ENCODE results near the gene SLC39A11. TPM values are rescaled to one million over a fixed set of nuclear protein-coding genes. Genes with fewer than 3 reads are reported as not detected.
"Not testable (repeated sequence)": the region's sequence is repeated elsewhere in the genome, so short reads cannot be mapped to it uniquely, and the experiment has no call there.

The SLC39A11 gene
- total RNA-seq, 1 donor from 2014 or later = 22.0 TPM

DNA sequence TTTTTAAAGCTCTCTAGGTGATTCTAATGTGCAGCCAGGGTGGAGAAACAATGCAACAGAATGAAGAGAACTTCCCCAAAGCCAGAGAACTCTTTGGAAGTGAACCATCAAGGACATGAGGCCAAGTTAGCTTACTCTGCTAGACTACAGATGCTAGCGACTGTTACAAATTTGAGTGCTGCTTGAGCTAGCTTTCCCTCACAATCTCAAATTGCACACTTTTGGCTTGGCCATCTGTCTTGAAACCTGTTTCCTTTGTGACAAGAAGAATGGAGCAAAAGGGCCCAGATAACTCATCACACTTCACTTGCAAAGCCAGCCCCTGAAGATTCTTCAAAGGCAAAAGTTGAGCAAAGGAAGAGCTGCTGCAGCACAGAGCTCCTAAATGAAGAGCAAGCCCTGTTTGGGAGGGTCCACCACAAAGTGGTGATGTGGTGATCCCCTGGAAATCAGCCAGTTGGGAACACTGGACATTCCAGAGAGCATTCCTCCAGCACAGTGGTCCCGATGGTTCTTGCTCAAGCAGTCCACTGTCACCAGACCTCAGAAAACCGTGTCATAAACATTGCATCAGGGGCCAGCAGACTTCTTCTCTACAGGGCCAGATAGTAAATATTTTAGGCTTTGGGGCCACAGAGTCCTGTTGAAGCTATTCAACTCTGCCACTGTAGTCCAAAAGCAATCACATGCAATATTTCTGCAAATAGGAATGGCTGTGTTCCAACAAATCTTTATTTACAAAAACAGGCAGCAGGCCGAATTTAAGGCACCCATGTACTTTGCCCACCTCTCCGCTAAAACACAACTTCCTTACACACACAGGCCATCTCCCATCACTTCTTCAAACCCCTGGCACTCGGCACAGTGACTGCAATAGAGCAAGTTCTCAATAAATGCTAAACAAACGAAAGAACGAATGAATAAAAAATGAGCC, 21.2 kb downstream of the SLC39A11 start:
- no peak for DNase-seq

DNA sequence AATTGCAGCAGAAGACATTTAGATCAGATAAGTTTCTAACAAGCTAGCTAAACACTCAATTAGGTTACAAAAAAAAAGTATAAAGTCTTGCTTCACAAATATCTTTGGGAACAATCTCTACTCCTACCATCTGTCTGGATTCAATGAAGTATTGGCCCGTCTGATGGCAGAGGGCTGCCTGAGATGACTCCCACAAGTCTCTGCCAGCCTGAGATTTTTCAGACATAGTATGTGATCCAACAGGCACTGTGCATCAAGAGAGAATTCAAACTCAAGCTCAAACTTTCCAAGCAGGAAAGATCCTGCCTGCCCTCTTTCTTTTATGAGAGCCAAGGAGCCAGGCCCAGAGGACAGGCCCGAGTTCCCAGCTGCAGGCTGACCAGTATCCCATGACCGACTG, 22.6 kb downstream of the SLC39A11 start:
- DNase-seq = no peak

DNA sequence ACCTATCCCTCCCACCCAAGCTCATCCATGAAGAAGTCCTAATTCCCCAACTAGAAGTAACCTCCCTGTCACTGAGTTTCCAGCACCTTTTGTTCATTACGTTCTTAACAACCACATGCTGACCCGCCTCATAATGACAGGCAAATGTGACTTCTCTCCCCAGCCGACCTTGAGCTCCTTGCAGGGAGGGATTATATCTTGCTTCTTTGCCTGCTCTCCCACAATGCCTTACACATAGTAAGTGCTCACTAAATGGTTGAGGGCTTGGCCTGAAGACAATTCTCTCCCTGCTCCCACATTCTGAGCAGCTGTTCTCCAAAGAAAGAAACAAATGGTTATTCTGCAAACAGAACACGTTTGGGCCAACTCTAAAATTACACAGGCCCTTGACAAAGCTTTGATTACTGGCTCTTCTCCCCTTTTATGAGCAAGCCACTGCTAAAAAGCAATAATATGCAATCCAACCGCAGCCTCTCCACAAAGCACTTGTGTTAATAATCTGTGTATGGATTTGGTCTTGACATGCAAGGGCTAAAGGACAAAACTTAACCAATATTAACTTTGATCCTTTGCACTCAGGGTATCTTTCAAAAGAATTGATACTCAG, 23.2 kb downstream of the SLC39A11 start:
- DNase-seq = no peak

GRCh38 chr17:73068322-73069153, 23.9 kb downstream of the SLC39A11 start:
- DNase-seq = peak; percentile 6

DNA sequence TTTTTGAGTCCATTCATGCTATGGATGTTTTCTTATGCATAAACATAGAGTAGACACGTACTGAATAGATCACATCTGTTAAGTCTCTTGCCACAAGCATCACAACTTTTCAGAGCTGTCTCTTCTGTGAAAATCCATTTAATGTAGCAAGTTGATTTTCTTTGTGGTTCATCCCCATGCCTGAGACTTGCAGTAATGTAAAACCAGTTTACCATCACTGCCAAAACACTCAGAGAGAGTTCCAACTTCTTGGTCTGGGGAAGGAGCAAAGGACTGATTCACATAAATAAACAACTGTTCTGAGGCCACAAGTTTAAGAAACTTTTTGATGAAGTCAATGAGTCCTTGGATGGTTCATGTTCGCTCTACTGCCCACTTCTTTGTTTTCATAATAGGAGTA, 24.8 kb downstream of the SLC39A11 start:
- not testable (repeated sequence) for DNase-seq

DNA sequence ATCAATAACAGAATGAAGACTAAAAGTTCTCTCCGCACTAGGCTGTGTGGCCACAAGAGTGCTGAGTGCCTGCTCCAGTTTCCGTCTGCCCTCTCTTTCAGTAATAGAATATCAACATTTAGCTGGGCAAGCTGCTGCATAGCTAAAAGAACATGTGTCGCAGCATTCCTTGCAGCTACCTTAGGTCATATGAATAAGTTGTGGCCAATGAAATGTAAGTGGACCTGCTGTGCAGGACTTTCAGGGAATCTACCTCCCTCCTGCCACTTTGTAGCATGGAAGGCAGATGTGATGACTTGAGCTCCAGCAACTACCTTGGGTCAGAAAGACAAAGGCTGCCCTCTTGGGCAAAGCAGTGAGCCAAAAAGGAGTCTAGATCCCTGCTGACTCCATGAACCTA, 25.4 kb downstream of the SLC39A11 start:
- DNase-seq = no peak

DNA sequence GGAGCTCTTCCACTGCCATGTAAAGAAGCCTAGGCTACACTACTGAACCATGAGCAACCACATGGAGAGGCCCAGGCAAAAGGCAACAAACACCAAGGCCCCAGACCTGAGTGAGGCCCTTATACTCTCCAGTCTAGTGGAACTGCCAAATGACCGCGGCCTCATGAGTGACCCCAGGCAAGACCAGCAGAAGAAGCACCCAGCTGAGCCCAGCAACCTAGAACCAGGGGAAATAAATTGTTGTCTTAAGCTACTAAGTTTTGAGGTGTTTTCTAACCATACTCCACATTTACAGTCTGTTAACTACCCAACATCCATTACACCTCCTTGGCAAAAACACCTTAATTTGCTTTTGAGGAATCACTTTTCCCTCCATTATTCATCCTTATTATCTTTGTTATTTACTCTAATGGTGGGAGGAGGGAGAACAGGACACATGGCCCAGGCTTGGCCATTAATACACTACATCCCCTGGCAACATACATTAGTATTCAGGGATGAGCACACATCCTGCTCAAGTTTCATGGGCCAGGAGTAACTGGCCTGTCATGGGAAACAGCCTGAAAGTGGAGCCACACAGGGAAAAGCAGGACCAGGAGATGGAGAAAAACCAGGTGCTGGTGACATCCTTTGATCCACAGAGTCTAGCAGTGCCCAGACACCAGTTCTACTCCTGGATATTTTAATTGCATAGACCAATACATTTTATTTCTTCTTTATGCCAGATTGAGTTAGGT, 26.2 kb downstream of the SLC39A11 start:
- no peak for DNase-seq

- no peak for DNase-seq
These were observed 27.1 kb downstream of the SLC39A11 start for GRCh38 chr17:73065376-73065775.

- no peak for DNase-seq
These were observed 28.2 kb downstream of the SLC39A11 start for GRCh38 chr17:73064084-73064938.

GRCh38 chr17:73062726-73063125, 29.8 kb downstream of the SLC39A11 start:
- no peak for DNase-seq

- no peak for DNase-seq
These were observed 31.3 kb downstream of the SLC39A11 start for GRCh38 chr17:73061161-73061560.

GRCh38 chr17:73060721-73061120, 31.8 kb downstream of the SLC39A11 start:
- DNase-seq = no peak

DNA sequence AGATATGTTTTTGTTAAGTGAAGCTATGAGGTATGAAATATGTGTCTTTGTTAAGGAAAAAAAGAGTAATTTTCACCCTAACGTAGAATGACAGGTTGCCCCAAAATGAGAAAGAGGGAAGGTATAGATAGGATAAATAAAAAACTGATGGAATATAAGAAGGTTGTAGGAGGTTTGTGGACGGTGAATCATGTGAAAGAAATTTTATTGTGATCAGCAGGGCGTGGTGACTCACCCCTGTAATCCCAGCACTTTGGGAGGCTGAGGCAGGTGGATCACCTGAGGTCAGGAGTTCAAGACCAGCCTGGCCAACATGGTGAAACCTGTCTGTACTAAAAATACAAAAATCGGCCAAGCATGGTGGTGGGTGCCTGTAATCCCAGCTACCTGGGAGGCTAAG, 32.8 kb downstream of the SLC39A11 start:
- not testable (repeated sequence) for DNase-seq

DNA sequence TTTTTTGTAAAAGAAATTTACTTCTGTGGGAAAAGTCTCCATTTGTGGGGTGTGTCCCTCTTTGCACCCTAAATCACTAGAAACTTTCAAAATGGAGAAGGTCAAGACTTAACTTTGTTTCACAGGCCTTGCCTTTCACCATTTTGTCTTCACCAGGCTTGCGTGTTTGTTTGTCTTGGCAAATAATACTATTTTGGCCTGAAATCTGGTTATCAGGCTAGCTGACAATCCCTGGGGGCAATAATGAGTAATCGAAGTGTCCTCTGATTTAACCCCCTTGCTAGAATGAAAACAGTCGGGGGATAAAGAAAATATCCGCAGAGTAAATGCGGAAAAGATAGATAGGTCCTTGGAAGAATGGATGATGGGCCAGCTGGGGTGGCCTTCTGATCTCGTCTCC, 34.5 kb downstream of the SLC39A11 start:
- DNase-seq = no peak

- DNase-seq = no peak
These were observed 35.3 kb downstream of the SLC39A11 start for GRCh38 chr17:73057196-73057595.

DNA sequence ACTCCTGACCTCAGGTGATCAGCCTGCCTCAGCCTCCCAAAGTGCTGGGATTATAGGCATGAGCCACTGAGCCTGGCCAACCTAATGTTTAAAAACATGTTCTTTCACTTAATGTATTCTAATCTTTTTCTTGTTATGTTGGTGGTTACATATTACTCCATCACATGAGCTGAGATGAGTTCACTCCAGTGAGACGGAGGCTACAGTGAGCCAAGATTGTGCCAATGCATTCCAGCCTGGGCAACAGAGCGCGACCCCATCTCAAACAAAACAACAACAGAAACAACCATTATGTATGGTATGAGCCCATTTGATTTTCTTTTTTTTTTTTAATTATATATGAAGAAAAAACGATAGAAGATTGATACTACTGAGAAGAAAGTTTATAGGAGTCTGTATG, 39.6 kb downstream of the SLC39A11 start:
- no peak for DNase-seq

DNA sequence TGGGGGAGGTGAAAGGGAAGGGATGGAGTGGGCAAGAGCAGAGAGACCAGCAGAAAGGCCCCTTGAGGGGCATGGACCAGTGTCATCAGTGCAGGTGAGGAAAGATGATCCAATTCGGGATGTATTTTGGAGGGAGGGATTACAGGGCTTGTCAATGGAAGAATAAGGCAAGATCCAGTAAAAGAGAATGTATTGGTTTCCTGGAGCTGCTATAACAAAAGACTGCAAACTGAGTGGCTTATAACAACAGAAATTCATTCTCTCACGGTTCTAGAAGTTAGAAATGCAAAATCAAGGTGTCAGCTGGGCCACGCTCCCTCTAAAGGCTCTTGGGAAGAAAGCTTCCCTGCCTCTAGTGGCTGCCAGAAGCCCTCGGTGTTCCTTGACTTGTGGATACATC, 41.7 kb downstream of the SLC39A11 start:
- DNase-seq = no peak

- DNase-seq = no peak
These were observed 44.3 kb downstream of the SLC39A11 start for GRCh38 chr17:73048170-73048569.

DNA sequence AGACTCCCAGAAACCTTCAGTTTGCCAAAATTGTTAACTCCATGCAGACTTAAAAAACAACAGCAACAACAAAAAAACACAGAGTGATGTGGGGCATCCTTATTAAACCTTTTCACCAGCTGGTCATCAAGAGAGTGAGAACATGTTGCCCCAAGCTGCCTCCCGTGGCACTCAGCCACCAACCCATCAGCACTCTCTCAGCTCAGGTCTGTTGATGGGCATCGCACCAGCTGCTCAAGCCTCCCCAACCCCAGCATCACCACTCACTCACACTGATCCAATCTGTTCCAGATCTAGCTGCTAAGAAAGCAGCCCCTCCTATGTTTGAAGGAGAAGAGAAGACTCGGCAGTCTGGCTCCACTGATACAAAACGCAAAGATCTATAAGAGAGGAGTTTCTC, 46.8 kb downstream of the SLC39A11 start:
- no peak for DNase-seq

DNA sequence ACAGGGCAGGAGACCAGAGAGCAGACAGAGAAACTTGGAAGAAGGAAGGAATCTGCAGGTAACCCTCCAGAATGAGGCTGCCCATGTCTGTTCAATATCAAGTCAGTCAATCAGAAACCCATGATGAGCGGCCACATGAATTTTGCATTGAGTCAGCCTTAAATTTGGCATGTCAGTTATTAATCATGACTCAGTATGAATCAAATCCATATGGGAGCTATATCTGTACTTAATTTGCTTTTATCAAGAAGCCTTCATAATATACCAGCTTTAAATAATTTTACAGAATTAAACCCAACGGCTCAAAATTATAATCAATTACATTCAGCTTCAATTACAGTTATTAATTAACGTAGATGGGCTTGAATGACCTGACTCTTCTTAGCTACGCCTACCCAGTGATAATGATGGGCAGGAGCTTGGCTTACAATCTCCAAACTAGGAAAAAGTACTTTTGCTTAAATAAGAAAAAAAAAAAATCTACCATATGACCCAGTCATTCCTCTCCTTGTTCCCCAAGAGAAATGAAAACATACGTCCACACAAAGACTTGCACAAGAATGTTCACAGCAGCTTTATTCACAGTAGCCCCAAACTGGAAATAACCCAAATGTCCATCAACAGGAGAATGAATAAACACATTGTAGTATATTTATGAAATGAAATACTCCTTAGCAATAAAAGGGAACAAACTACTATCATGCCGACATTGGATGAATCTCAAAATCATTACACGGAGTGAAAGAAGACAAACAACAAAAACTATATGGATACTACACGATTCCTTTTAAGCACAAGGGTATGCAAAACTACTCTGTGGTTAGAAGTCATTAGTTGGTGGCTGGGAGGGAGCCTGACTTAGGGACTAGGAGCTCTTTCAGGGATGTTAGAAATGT, 48.6 kb downstream of the SLC39A11 start:
- DNase-seq = peak; percentile 77

Measured in skin of body (tissue), 2 donors.